DMS53 treated with DMSO at 0.1 percent for 48 hours (cell line): ENCODE data around the gene IFRD2.
"Not testable (repeated sequence)": the region's sequence is repeated elsewhere in the genome, so short reads cannot be mapped to it uniquely, and the experiment has no call there.

Experiments used
- DNase-seq: peaks from one replicate; lab custom pipeline; 2025; ENCODE audit not compliant: unreplicated experiment; lab: John Stamatoyannopoulos, UW

IFRD2 gene

DNA sequence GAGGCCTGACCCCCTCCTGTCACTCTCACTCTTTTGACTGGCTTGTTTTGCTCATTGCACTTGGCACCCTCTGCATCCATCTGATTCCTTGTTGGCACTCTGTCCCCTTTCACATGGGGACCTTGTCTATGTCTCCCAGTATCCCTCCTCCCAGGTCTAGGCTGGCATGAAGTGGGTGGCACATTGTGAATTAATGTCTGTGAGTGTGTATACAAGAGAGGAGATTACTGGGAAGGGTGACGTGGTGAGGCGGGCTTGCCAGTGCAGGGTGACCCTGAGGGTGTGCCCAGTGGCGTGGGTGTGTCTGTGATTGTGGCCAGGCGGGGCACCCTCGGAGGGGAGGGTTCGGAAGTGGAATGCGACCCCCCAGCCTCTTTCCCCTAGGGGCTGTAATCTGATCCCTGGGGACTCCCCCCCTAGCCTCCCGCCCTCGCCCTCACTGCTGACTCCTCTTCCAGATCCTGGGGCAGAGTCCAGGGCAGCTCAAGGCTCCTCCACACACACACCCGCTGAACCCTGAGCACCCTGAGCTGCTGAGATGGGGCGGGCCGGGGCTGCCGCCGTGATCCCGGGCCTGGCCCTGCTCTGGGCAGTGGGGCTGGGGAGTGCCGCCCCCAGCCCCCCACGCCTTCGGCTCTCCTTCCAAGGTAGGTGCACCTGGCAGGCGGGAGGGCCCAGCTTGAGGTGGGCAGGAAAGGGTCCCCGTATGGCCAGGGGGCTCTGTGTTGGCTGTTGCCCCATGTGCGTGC is 23.4 kb downstream of the IFRD2 start, which contains the start of gene SEMA3B:
SEMA3B (plus strand) TSS at position 445 of the 749 bp plus-strand sequence; CDS start at position 539, 94 bp downstream.
- DNase-seq, result no peak

DNA sequence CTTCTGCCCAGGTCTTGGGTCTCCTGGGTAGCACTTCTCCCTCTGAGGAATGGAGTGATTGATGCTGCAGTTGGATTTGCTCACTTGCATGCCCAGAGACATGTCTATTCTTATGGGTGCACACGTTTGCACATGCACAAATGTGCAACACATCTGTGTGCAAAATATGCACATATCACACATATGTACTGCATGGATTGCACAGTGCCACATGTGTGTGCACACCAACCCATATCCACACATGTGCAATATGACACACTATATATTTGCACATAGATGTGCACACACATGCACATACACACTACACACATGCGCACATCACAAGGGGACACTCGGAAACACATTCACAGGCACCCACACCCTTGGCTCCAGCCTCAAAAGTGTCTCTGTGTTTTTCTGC is 24.0 kb downstream of the IFRD2 start:
- no peak for DNase-seq

DNA sequence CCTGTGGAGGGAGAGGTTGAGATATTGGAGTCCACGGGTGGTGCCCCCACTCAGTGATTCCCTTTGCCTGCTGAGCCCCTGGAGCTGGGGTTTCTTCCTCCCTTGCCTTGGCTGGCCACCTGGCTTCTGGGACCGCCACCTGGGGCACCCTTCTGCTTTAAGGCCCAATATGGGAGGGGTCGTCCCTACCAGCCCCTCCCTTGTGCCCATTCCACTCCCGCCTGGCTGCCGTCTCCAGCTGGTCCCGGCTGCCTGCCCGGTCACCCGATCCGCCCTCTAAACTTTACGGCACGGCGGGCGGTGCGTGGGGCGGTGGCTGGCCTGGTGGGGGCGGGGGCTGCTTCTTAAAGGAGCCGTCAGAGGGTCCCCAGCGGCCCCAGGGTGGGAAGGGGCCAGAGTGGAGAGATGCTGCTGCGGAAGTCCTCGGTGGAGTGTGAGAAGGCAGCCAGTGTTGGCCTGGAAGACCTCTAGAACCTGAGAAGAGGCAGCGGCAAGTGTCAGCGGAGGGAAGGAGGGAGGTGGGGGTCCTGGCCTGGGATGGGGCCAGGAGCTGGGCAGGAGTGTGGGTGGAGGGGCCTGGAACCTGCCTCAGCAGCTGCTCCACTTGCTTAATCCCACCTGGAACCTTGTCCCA is 24.8 kb downstream of the IFRD2 start:
- DNase-seq, result no peak

DNA sequence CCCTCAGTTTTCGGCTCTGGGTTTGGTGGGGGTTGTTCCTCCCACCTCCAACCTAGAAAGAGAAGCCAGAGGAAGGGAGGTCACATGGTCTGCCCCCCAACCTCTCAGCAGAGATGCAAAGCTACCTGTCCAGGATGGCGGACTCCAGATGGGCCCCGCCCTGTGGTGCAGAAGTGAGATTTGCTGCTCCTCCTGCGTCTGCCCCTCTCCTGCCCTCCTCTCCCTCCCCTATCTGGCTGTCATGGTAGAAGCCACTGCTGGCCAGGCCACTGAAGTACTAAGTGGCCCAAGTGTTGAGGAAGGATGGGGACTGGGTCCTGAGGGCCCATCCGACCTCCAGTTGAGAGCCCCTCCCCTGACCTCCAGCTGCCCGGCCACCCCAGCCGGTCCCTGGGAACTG is 25.4 kb downstream of the IFRD2 start:
- no peak for DNase-seq

DNA sequence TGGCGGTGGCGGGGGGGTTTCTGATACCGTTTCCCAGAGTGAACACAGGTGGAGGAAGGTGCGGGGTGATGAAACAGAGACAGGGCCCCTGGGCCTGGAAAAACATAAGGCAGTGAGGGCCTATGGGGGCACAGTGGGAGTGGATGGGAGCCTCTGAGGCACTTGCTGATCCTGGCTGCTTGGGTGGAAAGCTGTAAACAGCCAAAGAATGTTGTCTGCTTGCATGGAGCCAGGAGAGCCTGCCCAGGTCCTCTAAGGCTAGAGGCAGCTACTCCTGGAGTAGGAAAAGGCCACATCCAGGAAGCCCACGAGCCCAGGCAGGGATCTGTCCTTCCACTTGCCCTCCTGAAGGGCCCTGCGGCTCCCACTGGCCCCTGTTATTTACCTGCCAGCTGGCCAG is 26.2 kb downstream of the IFRD2 start:
- DNase-seq, result no peak

DNA sequence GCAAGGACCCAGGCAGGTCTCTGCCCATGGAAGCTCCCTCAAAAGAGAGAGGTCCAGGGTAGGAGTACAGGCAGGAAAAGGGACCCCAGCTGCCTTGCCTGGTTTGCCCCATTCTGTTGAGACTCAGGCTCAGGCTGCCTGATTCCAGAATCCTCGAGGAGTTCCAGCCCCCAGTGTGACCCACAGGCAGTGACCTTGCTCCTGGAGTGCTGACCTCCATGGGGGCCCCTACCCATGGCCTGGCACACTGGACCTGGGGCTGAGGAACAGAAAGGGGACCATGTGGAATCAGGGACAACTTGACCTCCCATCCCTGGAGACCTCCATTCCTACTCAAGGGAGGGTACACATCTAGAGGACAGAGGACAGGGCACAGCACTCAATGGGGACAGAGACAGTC is 26.7 kb downstream of the IFRD2 start:
- DNase-seq, result no peak

DNA sequence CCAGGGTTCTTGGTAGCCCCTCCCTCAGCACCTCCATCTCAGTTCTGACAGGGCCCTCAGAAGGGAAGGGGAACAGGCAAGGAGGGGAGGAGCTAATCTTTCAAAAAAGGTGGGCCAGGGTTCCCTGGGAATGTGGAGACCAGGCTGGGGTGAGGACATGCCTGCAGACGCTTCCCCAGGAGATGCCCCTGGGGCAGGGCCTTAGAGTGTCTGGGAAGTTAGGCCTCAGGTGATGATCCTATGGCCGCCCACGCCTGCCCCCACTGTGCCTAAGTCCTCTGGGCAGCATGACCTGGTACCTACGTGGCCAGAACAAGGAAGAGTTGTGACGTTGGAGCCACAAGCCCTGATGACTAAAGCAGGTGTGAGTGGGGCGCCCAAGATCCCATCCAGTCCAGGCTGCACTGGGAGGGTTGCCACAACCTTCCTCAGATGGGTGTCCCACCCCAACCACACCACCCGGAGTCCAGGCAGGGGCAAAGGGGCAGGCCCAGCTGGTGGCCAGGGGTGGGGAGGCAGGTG is 27.2 kb downstream of the IFRD2 start:
- DNase-seq, result no peak

DNA sequence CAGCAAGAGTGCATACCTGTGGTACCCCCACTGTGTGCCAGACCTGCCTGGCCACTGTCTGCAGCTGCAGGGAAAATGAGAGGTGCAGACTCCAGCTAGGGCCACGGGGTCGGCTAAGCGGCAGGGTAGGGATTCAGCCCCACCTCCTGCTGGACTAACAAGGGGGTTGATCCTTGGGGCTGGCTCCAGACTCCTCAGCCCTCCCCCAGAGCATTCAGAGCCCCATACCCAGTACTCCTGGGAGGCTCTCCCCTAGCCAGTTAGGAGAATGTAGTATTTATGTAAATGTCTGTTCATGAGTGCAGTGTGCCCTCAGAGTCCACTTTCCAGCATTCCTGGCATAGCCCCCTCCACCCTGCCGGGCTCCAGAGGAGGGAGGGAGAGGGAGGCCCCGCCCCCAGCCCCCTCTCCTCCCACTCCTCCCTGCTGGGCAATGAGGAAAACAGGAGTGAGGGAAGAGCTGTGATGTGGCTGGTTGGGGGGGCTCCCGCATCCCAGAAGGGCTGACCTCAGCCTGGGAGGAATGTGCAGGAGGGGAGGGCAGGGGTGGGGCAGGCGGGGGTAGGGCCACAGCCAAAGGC is 27.8 kb downstream of the IFRD2 start:
- DNase-seq, result no peak

DNA sequence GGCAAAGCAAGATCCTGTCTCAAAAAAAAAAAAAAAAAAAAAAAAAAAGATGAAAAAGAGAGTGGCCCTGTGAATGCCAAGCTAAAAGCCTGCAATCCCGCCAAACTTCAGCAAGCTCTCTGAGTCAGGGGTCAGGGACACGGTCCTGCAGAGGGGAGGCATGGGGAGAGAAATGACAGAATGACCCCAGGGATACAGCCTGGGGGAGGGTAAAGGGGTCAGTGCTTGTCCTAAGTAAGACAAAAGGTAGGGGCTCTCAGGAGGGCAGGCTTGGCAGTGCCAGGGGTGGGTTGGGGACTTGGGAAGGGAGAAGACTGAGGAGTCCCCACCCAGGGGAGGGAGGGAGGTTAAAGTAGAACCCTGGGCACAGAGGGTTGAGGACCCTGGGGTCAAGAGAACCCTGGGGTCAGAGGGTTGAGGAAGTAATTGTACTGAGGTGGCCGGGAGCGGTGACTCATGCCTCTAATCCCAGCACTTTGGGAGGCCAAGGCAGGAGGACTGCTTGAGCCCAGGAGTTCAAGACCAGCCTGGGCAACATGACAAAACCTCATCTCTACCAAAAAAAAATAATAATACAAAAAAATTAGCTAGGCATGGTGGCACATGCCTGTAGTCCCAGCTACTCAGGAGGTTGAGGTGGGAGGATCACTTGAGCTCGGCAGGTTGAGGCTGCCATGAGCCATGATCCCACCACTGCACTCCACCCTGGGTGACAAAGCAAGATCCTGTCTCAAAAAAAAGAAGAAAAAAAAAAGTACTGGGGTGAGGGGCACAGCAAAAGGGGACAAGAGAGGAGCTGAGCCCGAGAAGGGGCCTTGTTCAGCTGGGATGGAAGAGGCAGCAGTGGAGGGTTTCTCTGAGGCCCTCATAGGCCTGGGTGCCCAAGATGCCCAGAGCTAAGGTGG is 28.5 kb downstream of the IFRD2 start:
- no peak for DNase-seq

DNA sequence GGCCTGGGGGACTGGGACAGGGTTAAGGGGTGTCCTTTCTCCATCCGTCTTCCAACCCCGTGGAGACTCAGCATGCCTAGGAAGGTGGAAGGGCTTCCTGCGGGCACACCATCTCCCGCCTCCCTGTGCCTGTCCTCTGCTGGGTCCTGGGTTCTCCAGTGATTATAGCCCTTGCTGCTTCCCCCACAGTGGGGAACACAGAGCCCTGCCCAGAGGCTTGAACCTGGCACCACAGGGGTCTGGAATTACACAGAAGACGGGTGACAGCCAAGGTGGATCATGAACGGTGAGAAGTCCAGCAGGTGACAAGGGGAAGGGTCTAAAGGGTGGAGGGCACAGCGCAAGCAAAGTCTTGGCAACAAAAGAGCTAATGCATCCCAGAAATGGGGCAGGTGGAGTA is 29.5 kb downstream of the IFRD2 start:
- no peak for DNase-seq

DNA sequence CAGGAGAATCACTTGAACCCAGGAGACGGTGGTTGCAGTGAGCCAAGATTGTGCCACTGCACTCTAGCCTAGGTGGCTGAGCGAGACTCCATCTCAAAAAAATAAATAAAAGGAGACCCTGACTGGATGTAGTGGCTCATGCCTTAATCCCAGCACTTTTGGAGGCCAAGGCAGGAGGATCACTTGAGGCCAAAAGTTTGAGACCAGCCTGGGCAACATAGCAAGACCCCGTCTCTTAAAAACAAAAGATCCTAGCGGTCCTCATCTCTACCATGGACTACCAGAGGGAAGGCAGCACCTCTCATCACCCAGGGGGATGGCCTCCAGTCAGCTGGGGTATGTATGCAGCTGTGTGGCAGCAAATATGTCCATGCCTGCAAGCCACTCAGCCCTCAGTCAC is 30.0 kb downstream of the IFRD2 start:
- DNase-seq, result not testable (repeated sequence)

DNA sequence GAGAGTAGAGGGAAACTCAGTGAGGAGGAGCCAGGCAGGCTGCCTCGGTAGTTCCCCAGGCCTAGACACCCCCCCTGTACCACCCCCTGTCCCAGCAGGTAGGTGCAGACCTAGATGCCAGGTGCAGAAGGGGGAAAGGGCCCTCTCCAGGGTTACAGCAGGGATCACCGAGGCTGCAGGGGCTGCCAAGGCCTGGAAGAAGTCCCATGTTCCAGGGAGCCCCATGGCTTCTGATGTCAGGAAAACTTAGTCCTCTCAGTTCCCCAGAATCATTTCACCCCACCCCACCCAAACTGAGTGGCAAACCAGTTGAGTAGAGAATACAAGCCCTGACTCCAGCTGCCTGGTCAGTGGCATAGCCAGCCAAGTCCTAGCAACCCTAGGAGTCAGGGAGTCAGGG is 30.7 kb downstream of the IFRD2 start:
- no peak for DNase-seq

DNA sequence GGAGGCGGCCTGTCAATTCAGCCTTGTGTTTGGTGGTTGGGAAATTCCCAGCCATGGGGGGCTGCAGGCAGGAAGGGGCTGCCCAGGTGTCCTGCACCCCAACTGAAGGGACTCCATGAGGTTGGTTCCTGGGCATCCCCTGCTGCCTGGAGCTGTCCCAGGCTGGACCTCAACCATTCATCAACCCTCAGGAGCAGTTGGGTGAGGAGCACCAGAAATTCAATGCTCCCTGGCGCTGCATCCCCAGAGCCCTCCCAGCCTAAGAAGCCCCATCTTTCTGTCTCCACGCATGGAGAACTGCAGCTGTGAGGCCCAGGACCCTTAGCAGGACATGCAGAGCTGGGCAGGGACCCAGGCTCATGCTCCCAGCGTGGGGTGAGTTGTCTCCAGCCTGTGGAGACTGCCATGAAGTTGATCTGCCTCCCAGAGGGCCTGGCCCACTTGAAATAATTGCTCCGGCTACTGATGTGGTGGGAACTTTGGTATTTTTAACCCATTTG is 31.2 kb downstream of the IFRD2 start:
- DNase-seq, result no peak

DNA sequence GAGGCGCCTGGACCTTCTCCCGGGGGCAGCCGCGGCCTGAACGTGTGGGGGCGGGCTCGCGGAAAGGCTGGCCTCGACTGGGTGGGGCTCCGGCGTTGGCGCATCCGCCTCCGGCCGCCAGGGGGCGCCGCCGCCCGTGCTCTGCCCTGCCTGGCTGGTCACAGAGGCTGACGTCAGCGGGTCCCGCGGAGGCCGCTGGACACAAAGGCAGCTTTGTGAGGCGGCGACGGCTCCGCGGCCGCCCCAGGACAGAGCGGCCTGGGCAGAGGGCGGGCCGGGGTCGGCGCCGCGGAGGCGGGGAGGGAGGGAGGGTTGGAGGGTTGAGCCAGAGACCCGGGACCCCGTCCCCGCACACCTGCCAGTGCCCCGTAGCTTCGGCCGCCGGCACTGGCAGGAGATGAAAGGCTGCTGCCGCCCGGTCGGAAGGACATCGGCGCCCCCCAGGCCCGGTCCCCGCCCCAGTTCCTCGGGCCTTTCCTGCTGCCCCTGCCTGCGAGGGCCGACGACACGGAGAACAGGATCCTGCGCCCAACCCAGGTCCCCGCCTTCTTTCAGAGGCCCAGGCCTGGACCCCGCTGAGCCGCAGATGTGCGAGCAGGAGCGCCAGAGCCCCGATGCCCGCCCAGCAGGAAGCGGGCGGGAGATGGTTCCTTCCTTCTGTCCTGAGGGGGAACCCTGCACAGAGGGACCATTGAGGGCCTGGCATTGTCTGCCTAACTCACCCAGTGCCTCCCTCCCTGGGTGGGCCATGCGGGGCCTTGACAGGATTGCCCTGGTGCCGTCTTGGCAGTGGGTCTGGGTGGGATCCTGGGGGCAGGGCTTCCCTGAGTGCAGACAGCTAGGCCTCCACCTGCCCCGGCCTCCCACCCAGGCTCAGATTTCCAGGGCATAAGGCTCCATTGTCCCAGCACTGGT is 31.9 kb downstream of the IFRD2 start:
- no peak for DNase-seq

DNA sequence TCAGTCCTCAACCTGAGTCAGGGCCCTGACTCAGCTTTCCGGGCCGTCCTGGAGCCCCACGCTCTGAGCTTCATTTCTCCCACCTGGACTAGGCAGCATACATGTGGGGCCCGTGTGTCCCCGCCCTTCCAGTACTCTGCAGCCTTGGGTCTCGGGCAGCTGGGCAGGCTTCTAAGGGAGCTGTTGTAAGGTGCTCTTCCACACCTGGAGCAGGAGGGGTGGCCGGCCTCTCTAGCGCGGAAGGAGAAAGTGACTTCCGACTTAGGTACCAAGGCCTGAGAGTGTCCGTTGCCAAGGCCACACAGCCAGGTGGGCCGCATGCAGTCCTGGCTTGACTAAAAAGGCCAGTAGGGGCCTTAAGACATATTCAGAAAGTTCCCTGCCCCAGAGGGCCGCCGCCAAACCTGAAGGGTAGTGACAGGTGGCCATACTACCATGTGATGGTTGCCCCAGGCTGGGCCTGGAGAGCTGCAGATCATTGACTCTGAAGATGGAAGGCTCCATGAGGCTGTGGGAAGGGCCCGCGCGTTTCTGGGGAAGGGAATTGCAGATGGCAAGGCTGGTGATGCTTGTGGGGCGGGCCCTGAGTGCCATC is 32.7 kb downstream of the IFRD2 start:
- DNase-seq, result no peak

DNA sequence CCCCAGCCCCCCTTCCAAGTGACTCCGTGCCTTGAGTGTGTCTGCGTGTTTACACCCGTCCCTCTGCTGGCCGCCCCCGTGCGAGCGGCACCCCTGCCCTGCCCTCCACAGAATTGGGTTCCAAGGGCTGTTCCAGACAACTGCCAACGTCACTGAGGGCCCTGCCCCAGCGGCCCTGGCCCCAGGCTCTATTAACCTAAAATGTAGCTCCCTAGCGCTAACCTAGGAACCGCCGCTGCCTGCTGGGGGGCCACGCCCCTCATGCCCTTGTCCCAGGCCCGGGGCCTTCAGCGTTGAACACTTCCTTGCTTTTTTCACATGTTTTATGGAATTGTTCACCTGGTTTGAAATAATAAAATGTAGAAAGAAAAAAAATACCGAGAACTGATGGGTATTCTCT is 33.2 kb downstream of the IFRD2 start:
- DNase-seq, result no peak

DNA sequence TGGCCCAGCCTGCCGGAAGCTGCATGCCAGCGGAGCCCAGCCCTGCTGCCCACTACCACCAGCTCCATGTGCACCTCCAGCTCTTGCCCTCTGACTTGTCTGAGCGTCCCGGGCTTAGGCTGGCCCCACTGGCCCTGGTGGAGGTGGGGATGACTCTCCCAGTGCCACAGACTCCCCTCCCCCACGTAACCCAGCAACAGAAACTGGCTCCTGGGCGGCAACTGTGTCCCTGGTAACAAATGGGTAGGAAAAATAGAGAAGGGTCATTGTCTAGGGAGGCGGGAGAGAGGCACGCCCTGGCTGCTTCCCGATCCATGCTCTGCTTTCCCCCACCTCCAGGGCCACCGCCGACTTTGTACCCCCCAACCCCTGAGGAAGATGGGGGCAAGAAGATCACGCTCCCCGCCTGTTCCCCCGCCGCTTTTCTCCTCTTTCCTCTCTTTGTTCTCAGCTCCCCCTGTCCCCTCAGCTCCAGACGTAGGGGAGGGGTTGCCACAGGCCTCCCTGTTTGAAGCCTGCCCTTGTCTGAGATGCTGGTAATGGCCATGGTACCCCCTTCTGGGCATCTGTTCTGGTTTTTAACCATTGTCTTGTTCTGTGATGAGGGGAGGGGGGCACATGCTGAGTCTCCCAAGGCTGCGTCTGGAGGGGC is 34.1 kb downstream of the IFRD2 start:
- DNase-seq, result no peak

DNA sequence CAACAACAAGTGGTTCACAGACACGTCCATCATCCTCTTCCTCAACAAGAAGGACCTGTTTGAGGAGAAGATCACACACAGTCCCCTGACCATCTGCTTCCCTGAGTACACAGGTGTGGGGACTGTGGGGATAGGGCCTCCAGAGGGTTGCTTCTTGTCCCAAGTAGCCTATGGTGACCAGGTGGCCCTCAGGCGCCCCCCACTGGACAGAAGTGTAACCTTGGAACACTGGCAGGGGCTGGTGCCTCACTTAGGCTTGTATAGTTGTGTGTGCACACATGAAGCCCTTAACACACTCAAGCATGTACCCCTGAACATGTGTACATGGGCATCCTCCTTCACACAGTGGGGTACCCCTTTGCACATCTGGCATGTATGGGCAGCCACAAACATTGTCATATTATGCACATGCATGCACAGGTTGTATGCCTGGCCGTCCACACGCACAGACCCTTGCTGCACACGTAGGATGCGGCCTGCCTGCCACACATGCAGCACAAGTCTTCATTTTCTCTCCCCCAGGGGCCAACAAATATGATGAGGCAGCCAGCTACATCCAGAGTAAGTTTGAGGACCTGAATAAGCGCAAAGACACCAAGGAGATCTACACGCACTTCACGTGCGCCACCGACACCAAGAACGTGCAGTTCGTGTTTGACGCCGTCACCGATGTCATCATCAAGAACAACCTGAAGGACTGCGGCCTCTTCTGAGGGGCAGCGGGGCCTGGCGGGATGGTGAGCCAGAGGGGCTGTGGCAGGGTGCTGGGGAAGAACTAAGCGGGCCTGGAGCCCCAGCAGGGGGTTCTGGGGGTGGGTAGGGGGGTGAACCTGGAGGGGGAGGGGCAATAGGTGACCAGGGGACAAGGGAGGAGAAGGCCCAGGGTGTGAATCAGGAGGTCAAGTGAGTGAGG is 35.0 kb downstream of the IFRD2 start:
- peak; percentile 10 for DNase-seq
